Upper lobe of left lung (tissue), 6 donors: Measurements from ENCODE around the gene B3GLCT. TPM values are rescaled to one million over a fixed set of nuclear protein-coding genes. Genes with fewer than 3 reads are reported as not detected.

Experiments used
- ATAC-seq, 2 donors: fragments of 200-7000 bp; cut with Tn5 transposase; one replicate each; pipeline ENCODE4 v1.9.1; 2022; ENCODE audit warnings: mild to moderate bottlenecking in 2 of 2, moderate library complexity in 2 of 2; ENCODE audit not compliant: low FRiP score in 2 of 2
- DNase-seq, 2 donors: peaks; one replicate each; pipeline ENCODE4 v3.0.0-alpha.2; 2019 to 2020
- H3K27ac ChIP-seq, 4 donors: fragments of 200-600 bp; sonication (generic); one replicate each; pipeline ENCODE4 v1.5.1; 2016 to 2019
- H3K27me3 ChIP-seq, 4 donors: fragments of 200-600 bp; sonication (generic); one replicate each; pipeline ENCODE4 v1.5.1; 2017 to 2019
- H3K36me3 ChIP-seq, 4 donors: fragments of 200-600 bp; sonication (generic); one replicate each; pipeline ENCODE4 v1.5.1; 2016 to 2019
- H3K4me1 ChIP-seq, 4 donors: fragments of 200-600 bp; sonication (generic); one replicate each; pipeline ENCODE4 v1.5.1; 2018 to 2019
- H3K4me3 ChIP-seq, 4 donors: fragments of 200-600 bp; sonication (generic); one replicate each; pipeline ENCODE4 v1.5.1; 2017 to 2019; ENCODE audit warnings: mild to moderate bottlenecking in 2 of 4, moderate library complexity in 1 of 4
- H3K9me3 ChIP-seq, 4 donors: fragments of 200-600 bp; sonication (generic); one replicate each; pipeline ENCODE4 v1.5.1; 2018 to 2019
- EP300 ChIP-seq, 4 donors: sonication (generic); formaldehyde crosslinking; IDR thresholded peaks; one replicate each; pipeline ENCODE4 v1.5.1; 2017; ENCODE audit warnings: antibody characterized with exemption in 4 of 4, control low read depth in 2 of 4
- POLR2A ChIP-seq, 4 donors: fragments of 450-650 bp; IDR thresholded peaks; one replicate each; pipeline ENCODE4 v1.5.1; 2016 to 2017; ENCODE audit warnings: antibody characterized with exemption in 4 of 4, mild to moderate bottlenecking in 2 of 4
- POLR2AphosphoS5 ChIP-seq, 2 donors: sonication (generic); formaldehyde crosslinking; IDR thresholded peaks; one replicate each; pipeline ENCODE4 v1.5.1; 2017; ENCODE audit warnings: antibody characterized with exemption in 2 of 2
- WGBS, 2 donors: methylation state at CpG; one replicate each; pipeline ENCODE4 v1.1.5; 2017 to 2018; 5-methylcytosine and 5-hydroxymethylcytosine counted together
- total RNA-seq, 6 donors: library from RNA; depleted of rRNA in 4 of 6; stranded (reverse); fragments of >200 nt in 4 of 6; gene quantifications; one replicate each; pipeline versions ENCODE4 v1.1.0 to v1.2.1, GENCODE V29; 2016 to 2021
- TF ChIP-seq, protein P1 (sequence below), 6 experiments: fragments of 450-650 bp in 4 of 6; fragments of 200-600 bp in 2 of 6; sonication (generic) in 2 of 6; IDR thresholded peaks; one replicate each; pipeline ENCODE4 v1.5.1; 2016 to 2019; ENCODE audit warnings: antibody characterized with exemption in 6 of 6
- donor health status: DM: no; HTN: no; CAD: no; lungs with moderate emphysema.
- donor health status: DM: no; HTN: yes; CAD: no; lungs with severe emphysema.

B3GLCT gene
- total RNA-seq, 6 donors from 2014 or later = 1.0 to 8.2 (median 5.2) TPM

DNA sequence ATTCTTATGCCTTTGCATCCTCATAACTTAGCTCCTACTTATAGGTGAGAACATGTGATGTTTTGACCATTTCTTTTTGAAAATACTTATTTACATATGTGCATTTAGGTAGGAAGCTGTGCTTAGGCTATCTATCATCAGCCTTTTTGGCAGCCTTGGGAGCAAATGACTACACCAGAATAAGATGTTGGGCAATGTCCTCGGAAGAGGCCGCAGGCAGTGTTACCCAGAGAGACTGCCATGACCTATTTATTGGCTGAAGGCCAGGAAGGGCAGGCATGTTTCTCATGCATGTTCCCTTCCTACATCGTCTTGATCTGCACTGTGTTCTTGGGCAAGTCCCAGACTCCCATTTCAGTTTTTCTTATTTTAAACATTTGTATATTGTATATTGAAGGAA lies 122.3 kb downstream of the B3GLCT start:
- H3K27me3 ChIP-seq = no peaks in the 10 kb centered on the region
- WGBS, 2 donors = 69 to 79% methylated on average over 3 of the region's 3 CpGs
- TF ChIP-seq EP300 (IDR thresholded peaks at IDR 0.05) (no peak), POLR2AphosphoS5 (IDR thresholded peaks at IDR 0.05) (no peak), POLR2A (IDR thresholded peaks at IDR 0.05) (no peak)
- TF ChIP-seq, protein P1, sequence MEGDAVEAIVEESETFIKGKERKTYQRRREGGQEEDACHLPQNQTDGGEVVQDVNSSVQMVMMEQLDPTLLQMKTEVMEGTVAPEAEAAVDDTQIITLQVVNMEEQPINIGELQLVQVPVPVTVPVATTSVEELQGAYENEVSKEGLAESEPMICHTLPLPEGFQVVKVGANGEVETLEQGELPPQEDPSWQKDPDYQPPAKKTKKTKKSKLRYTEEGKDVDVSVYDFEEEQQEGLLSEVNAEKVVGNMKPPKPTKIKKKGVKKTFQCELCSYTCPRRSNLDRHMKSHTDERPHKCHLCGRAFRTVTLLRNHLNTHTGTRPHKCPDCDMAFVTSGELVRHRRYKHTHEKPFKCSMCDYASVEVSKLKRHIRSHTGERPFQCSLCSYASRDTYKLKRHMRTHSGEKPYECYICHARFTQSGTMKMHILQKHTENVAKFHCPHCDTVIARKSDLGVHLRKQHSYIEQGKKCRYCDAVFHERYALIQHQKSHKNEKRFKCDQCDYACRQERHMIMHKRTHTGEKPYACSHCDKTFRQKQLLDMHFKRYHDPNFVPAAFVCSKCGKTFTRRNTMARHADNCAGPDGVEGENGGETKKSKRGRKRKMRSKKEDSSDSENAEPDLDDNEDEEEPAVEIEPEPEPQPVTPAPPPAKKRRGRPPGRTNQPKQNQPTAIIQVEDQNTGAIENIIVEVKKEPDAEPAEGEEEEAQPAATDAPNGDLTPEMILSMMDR (IDR thresholded peaks at IDR 0.05) = no peak
- DNase-seq (no peak), ATAC-seq (peak in 1 of 2 donors; percentile 63)
- no peaks in the 10 kb centered on the region for H3K9me3 ChIP-seq
- no peak overlapping the region for H3K27ac ChIP-seq
- H3K36me3 ChIP-seq = peaks cover 0 to 12% (median 0%) of the 10 kb centered on the region in 4 donors
- H3K4me1 ChIP-seq = no peaks in the 10 kb centered on the region
- no peak overlapping the region for H3K4me3 ChIP-seq

DNA sequence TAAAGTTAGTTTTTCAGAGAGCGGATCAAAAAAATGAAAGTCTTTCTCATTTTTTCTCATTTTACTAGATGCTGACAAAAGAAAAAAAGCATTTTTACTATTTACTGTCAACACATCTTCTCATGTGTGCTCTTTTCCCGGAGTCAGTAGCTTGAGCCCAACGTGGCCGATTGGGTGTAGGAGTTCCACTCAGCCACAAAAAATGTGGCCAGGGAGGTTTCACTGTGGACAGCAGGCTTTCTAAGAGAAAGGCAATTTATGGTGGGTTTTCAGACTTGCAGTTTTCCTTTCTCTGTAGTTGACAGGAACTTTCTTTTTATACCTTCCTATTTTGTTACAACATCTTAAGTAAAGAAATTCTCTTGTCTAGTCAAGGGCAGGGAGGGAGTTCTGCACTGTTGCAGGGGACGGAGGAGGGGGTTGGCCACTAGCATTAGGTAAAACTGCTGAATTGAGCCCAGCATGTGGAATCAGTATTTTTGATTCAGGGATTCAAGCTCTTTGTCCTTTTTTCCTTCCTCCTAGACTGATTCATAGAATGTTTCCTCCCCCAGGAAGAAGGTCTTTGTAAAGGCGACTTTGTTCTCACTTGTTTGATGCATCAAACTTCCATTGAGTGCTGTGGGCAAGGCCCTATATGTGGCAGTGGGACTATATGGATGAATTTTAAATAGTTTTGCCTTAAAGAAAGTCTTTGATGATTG lies 123.1 kb downstream of the B3GLCT start:
- no peaks in the 10 kb centered on the region for H3K27me3 ChIP-seq
- H3K36me3 ChIP-seq = peaks cover 0 to 12% (median 0%) of the 10 kb centered on the region in 4 donors
- no peak overlapping the region for H3K27ac ChIP-seq
- WGBS, 2 donors = 95 to 96% methylated on average over 6 of the region's 6 CpGs
- no peak overlapping the region for H3K4me3 ChIP-seq
- no peaks in the 10 kb centered on the region for H3K4me1 ChIP-seq
- DNase-seq = no peak
- H3K9me3 ChIP-seq = no peaks in the 10 kb centered on the region
- no peak for ATAC-seq
- TF ChIP-seq, protein P1 (IDR thresholded peaks at IDR 0.05) = no peak
- no peak for TF ChIP-seq POLR2AphosphoS5 (IDR thresholded peaks at IDR 0.05)
- no peak for TF ChIP-seq POLR2A (IDR thresholded peaks at IDR 0.05)
- TF ChIP-seq EP300 (IDR thresholded peaks at IDR 0.05) = no peak

DNA sequence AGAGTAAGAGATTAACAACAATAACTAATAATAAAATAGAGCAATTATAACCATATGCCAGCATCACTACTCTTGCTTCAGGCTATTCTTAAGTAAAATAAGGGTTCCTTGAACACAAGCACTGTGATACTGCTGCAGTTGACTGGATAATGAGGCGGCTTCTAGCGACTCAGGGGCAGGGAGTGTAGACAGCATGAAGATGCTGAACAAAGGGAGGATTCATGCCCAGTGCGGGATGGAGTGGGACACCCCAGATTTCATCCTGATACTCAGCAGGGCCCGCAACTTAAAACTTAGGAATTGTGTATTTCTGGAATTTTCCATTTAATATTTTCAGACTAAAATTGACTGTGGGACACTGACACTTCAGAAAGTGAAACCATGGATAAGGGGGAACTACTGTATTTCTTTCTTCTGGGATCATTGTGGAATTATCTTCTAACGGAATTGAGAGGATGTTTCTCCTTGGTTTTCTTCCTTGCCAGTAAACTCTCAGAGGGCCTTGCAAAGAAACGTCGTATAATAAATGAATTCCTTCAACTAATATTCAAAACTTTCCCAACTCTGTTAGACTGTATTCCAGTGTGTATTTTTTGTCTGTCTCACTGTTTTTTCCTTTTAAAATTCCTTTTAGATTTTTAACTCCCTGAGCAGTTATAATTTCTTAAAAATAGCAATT lies 127.5 kb downstream of the B3GLCT start:
- Histone ChIP-seq H3K36me3 (peaks cover 0 to 15% (median 3%) of the 10 kb centered on the region in 4 donors), H3K4me3 (no peak overlapping the region), H3K9me3 (no peaks in the 10 kb centered on the region), H3K4me1 (no peaks in the 10 kb centered on the region), H3K27me3 (no peaks in the 10 kb centered on the region), H3K27ac (no peak overlapping the region)
- ATAC-seq = no peak
- 92 to 93% methylated on average over 7 of the region's 7 CpGs for WGBS, 2 donors
- TF ChIP-seq POLR2AphosphoS5 (IDR thresholded peaks at IDR 0.05) (no peak), EP300 (IDR thresholded peaks at IDR 0.05) (no peak), POLR2A (IDR thresholded peaks at IDR 0.05) (no peak)
- TF ChIP-seq, protein P1 (IDR thresholded peaks at IDR 0.05) = no peak
- no peak for DNase-seq

DNA sequence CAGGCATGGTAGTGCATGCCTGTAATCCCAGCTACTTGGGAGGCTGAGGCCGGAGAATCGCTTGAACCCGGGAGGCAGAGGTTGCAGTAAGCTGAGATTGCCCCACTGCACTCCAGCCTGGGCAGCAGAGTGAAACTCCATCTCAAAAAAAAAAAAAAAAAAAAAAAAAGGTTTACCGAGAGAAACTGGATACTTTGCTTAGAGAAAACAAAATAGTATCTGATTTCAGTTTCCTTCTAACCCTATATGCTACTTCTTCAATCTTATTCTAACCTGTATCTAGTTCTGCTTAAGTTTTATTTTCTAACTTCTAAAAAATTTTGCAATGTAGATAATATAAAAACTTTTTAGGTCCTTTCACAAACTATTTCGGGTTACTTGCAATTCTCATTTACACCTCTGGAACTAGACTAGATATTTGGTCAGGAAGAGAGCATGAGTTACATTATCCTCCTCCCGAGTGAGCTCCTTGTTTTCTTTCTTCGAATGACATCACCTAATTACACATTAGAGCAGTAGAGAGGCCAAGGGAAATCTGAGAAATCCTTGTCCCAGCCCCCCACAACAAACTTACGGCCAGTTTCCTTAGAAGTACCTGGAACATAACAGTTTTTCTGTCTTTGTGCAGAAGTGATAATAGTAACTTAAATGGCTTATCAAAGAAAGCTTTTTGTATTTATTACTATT lies 128.9 kb downstream of the B3GLCT start:
- no peak overlapping the region for H3K4me3 ChIP-seq
- H3K4me1 ChIP-seq = no peaks in the 10 kb centered on the region
- H3K27ac ChIP-seq = no peak overlapping the region
- H3K9me3 ChIP-seq = no peaks in the 10 kb centered on the region
- ATAC-seq (peak in 1 of 2 donors; percentile 59), DNase-seq (no peak)
- H3K36me3 ChIP-seq = peaks cover 0 to 13% (median 3%) of the 10 kb centered on the region in 4 donors
- 77 to 90% methylated on average over 8 of the region's 8 CpGs for WGBS, 2 donors
- no peaks in the 10 kb centered on the region for H3K27me3 ChIP-seq
- TF ChIP-seq, protein P1 (IDR thresholded peaks at IDR 0.05) = no peak
- TF ChIP-seq POLR2A (IDR thresholded peaks at IDR 0.05) = no peak
- no peak for TF ChIP-seq POLR2AphosphoS5 (IDR thresholded peaks at IDR 0.05)
- TF ChIP-seq EP300 (IDR thresholded peaks at IDR 0.05) = no peak
